ENCODE data around the gene ARID5B. TPM values are rescaled to one million over a fixed set of nuclear protein-coding genes. Genes with fewer than 3 reads are reported as not detected.

Gene ARID5B
- total RNA-seq, 3 donors from 2014 or later = 21.9 to 34.1 (median 22.4) TPM

GRCh38 chr10:61992059-61992460 is 90.6 kb downstream of the ARID5B start:
- no peak for TF ChIP-seq CTCF (IDR thresholded peaks at IDR 0.05)
- H3K36me3 ChIP-seq (ENCODE audit: low read depth) = no peaks in the 10 kb centered on the region
- ATAC-seq (no peak), DNase-seq (peak in 1 of 3 donors; percentile 49)
- peaks cover 36% of the 10 kb centered on the region for H3K4me1 ChIP-seq (ENCODE audit: low read depth)
- H3K4me3 ChIP-seq = no peak overlapping the region
- no peaks in the 10 kb centered on the region for H3K9me3 ChIP-seq
- intact Hi-C loops (cut with DNase I, micrococcal nuclease) = no loop called here

GRCh38 chr10:61992671-61993668 is 91.5 kb downstream of the ARID5B start:
- peak; percentile 79 for ATAC-seq
- H3K36me3 ChIP-seq (ENCODE audit: low read depth) = no peaks in the 10 kb centered on the region
- H3K4me3 ChIP-seq = no peak overlapping the region
- TF ChIP-seq CTCF (IDR thresholded peaks at IDR 0.05) = no peak
- H3K9me3 ChIP-seq = no peaks in the 10 kb centered on the region
- intact Hi-C loops (cut with DNase I, micrococcal nuclease) = no loop called here
- DNase-seq = peak in 1 of 3 donors; percentile 62
- peaks cover 33% of the 10 kb centered on the region for H3K4me1 ChIP-seq (ENCODE audit: low read depth)

- DNase-seq (no peak), ATAC-seq (peak; percentile 50)
- intact Hi-C loops (cut with DNase I, micrococcal nuclease) = no loop called here
- no peak for TF ChIP-seq CTCF (IDR thresholded peaks at IDR 0.05)
- no peak overlapping the region for H3K4me3 ChIP-seq
- no peaks in the 10 kb centered on the region for H3K9me3 ChIP-seq
- no peaks in the 10 kb centered on the region for H3K36me3 ChIP-seq (ENCODE audit: low read depth)
- peaks cover 31% of the 10 kb centered on the region for H3K4me1 ChIP-seq (ENCODE audit: low read depth)
Measured at GRCh38 chr10:61993711-61994401, 92.4 kb downstream of the ARID5B start.

GRCh38 chr10:61994405-61995219 is 93.1 kb downstream of the ARID5B start:
- peak in 1 of 3 donors; percentile 66 for DNase-seq
- intact Hi-C loops (cut with DNase I, micrococcal nuclease) = no loop called here
- H3K36me3 ChIP-seq (ENCODE audit: low read depth) = no peaks in the 10 kb centered on the region
- no peak overlapping the region for H3K4me3 ChIP-seq
- no peaks in the 10 kb centered on the region for H3K9me3 ChIP-seq
- TF ChIP-seq CTCF (IDR thresholded peaks at IDR 0.05) = no peak
- H3K4me1 ChIP-seq (ENCODE audit: low read depth) = peaks cover 31% of the 10 kb centered on the region
- ATAC-seq = peak; percentile 64

GRCh38 chr10:61995220-61995503 is 93.7 kb downstream of the ARID5B start:
- TF ChIP-seq CTCF (IDR thresholded peaks at IDR 0.05) = no peak
- Histone ChIP-seq H3K4me3 (no peak overlapping the region), H3K9me3 (no peaks in the 10 kb centered on the region), H3K4me1 (ENCODE audit: low read depth) (peaks cover 31% of the 10 kb centered on the region), H3K36me3 (ENCODE audit: low read depth) (no peaks in the 10 kb centered on the region)
- intact Hi-C loops (cut with DNase I, micrococcal nuclease) = no loop called here
- DNase-seq (no peak), ATAC-seq (peak; percentile 3)

Data from mucosa of descending colon (tissue), 3 donors.